ENCODE results near the gene TMPRSS11A. TPM values are rescaled to one million over a fixed set of nuclear protein-coding genes. Genes with fewer than 3 reads are reported as not detected.

The TMPRSS11A gene
- total RNA-seq, 2 donors from 2014 or later: not detected

DNA sequence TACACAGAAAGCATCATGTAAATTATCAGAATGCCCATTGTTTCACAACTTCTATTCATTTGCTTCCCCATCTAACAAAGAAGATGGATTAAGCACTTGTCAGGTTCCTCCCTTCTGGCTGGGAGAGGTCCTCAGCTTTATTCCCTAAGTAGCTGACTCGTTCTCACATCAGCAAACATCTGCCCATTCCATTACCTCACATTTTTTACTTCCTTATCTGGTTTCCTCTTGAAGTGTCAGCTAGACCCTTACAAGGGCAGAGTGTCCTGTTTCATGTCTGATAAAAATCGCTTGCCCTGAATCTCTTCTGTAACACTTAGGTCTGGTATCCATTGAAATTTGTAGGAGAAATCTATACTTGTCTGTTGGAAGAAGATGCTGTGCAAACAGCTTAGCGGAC is 34.7 kb downstream of the TMPRSS11A start:
- no peak for ATAC-seq
- Mint-ChIP-seq H3K36me3 (no peaks in the 10 kb centered on the region), H3K9me3 (peaks cover 0 to 3% of the 10 kb centered on the region in 2 donors), H3K27ac (no peak overlapping the region)
- DNase-seq (ENCODE audit: low spot score in 2 of 2): no peak

DNA sequence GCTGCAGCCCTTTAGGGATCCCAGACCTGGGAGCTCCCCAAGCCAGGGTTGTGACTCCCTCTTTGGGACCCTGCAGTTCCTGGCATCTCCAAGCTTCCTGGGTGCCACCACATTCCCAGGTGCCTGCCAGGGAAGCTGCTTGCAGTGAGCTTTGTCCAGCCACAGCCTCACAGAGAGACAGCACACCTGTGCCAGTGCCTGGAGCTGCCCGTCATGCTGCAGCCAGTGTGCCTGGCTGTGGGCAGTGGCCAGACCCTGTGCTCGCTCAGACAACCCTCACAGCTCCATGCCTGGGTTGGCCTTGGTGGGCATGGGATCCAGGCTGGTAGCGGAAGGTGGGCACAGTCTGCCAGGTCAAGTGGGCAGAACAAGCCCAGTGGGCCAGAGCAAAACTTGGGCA is 36.0 kb downstream of the TMPRSS11A start:
- Mint-ChIP-seq H3K27ac (no peak overlapping the region), H3K36me3 (no peaks in the 10 kb centered on the region), H3K9me3 (peaks cover 0 to 3% of the 10 kb centered on the region in 2 donors)
- ATAC-seq: no peak
- no peak for DNase-seq (ENCODE audit: low spot score in 2 of 2)

GRCh38 chr4:67926485-67926884 is 36.8 kb downstream of the TMPRSS11A start:
- Mint-ChIP-seq H3K36me3 (no peaks in the 10 kb centered on the region), H3K27ac (no peak overlapping the region), H3K9me3 (peaks cover 0 to 3% of the 10 kb centered on the region in 2 donors)
- ATAC-seq (no peak), DNase-seq (ENCODE audit: low spot score in 2 of 2) (no peak)

- ATAC-seq (no peak), DNase-seq (ENCODE audit: low spot score in 2 of 2) (no peak)
- H3K27ac Mint-ChIP-seq: no peak overlapping the region
- peaks cover 0 to 3% of the 10 kb centered on the region in 2 donors for H3K9me3 Mint-ChIP-seq
- no peaks in the 10 kb centered on the region for H3K36me3 Mint-ChIP-seq
Measured at GRCh38 chr4:67922697-67923096, 40.6 kb downstream of the TMPRSS11A start.

GRCh38 chr4:67918428-67918827 is 44.9 kb downstream of the TMPRSS11A start:
- no peak for ATAC-seq
- H3K27ac Mint-ChIP-seq: no peak overlapping the region
- no peaks in the 10 kb centered on the region for H3K36me3 Mint-ChIP-seq
- DNase-seq (ENCODE audit: low spot score in 2 of 2): no peak
- no peaks in the 10 kb centered on the region for H3K9me3 Mint-ChIP-seq

GRCh38 chr4:67915400-67915966 is 47.8 kb downstream of the TMPRSS11A start:
- no peak for ATAC-seq
- H3K36me3 Mint-ChIP-seq: no peaks in the 10 kb centered on the region
- no peak overlapping the region for H3K27ac Mint-ChIP-seq

DNA sequence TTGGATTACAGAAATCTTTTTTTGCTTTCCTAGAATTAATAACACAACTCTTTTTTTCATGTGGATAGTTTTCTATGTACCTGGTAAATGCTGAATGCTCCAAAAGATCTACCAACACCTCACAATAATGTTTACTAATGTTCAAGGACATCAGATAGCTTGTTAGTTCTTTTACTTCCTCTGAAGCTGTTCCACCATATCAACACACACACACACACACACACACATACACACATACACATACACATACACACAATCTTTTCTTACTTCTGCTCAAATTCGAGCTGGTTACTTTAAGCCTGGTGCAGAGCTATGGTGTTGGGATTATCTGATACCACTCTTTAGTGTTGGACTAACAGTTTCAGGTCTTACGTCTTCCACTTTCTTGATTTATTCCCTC is 51.2 kb downstream of the TMPRSS11A start:
- no peak for ATAC-seq
- no peak for DNase-seq (ENCODE audit: low spot score in 2 of 2)
- Mint-ChIP-seq H3K9me3 (no peaks in the 10 kb centered on the region), H3K36me3 (no peaks in the 10 kb centered on the region), H3K27ac (no peak overlapping the region)

More at GRCh38 chr4:67915400-67915966, 47.8 kb downstream of the TMPRSS11A start:
- no peaks in the 10 kb centered on the region for H3K9me3 Mint-ChIP-seq
- DNase-seq (ENCODE audit: low spot score in 2 of 2): no peak

- ATAC-seq (no peak), DNase-seq (ENCODE audit: low spot score in 2 of 2) (no peak)
- H3K27ac Mint-ChIP-seq: no peak overlapping the region
- H3K9me3 Mint-ChIP-seq: no peaks in the 10 kb centered on the region
- H3K36me3 Mint-ChIP-seq: no peaks in the 10 kb centered on the region
Measured at GRCh38 chr4:67911638-67912037, 51.7 kb downstream of the TMPRSS11A start.

DNA sequence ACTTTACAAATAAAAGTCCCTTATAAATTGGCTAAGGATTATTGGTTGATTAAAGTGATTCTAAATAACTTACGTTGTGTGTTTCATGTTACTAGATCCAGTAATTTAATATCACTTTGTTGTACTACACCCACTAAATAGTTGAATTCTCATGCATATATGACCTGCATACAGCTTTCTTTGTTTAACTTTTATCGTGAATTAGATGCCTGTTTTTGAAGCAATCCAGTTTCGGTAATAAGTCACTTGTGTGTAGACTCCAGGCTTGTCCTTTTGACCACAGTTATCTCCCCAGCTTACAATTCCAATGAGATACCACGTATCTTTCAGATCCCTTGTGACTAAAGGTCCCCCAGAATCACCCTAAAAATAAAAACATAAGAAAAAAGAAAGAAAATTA is 52.2 kb downstream of the TMPRSS11A start:
- ATAC-seq (no peak), DNase-seq (ENCODE audit: low spot score in 2 of 2) (no peak)
- Mint-ChIP-seq H3K27ac (no peak overlapping the region), H3K9me3 (peaks cover 0 to 1% of the 10 kb centered on the region in 2 donors), H3K36me3 (peaks cover 0 to 2% of the 10 kb centered on the region in 2 donors)

- ATAC-seq (no peak), DNase-seq (ENCODE audit: low spot score in 2 of 2) (no peak)
- H3K36me3 Mint-ChIP-seq: peaks cover 0 to 6% of the 10 kb centered on the region in 2 donors
- no peak overlapping the region for H3K27ac Mint-ChIP-seq
- H3K9me3 Mint-ChIP-seq: peaks cover 0 to 7% of the 10 kb centered on the region in 2 donors
Measured at GRCh38 chr4:67910585-67910905, 52.7 kb downstream of the TMPRSS11A start.

DNA sequence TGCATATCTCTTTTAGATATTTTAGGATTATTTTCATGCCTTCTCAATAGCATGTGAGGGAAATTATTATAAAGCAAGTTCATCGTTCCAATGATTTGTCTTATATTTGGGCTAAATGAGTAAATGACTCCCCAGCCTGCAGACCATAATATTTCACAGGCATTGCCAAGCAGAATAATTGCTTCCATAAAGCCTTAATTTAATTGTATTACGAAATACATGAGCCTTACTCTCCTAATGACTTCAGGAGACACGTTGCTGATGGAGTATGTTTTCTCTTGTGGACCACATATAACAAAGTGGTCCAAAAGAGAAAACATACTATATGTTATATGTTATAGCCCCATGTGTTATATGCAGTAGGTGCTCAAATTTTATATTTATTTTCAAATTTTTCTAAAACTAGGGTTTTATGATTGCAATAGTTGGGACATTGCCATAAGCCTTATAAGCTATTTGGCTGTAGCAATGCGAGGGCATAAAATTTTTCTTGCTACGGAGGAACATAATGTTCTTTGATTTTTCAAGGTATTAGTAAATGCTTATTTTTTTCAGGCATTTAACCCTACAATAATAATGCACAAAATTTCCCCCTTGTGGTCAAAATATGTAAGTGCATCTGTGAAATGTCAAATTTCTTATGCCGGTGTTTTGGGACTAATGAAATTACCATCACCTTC is 53.2 kb downstream of the TMPRSS11A start:
- H3K9me3 Mint-ChIP-seq: peaks cover 0 to 8% of the 10 kb centered on the region in 2 donors
- peaks cover 0 to 6% of the 10 kb centered on the region in 2 donors for H3K36me3 Mint-ChIP-seq
- DNase-seq (ENCODE audit: low spot score in 2 of 2) (no peak), ATAC-seq (no peak)
- no peak overlapping the region for H3K27ac Mint-ChIP-seq

DNA sequence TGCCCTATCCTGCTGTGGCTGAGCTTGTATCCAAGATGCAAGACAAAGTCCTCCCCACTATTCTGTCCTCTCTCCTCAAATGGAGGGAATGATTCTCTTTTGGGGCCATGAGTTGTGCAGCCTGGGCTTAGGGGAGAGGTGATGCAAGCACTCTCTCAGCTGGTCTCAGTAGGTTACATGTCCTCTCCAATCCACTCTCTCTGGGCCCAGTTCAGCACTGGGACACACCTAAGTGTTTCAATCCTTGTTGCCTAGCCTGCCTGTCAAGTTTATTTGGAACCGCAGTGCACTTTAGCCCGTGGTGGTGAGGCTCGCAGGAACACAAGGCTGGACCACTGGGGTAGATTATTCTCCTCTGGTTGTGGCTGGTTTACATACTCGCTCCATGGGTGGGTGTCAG is 55.6 kb downstream of the TMPRSS11A start:
- peaks cover 0 to 8% of the 10 kb centered on the region in 2 donors for H3K9me3 Mint-ChIP-seq
- ATAC-seq: no peak
- DNase-seq (ENCODE audit: low spot score in 2 of 2): no peak
- H3K27ac Mint-ChIP-seq: no peak overlapping the region
- H3K36me3 Mint-ChIP-seq: peaks cover 0 to 6% of the 10 kb centered on the region in 2 donors

- no peak for ATAC-seq
- H3K9me3 Mint-ChIP-seq: no peaks in the 10 kb centered on the region
- H3K36me3 Mint-ChIP-seq: no peaks in the 10 kb centered on the region
- no peak for DNase-seq (ENCODE audit: low spot score in 2 of 2)
- no peak overlapping the region for H3K27ac Mint-ChIP-seq
Measured at GRCh38 chr4:67899096-67899495, 64.2 kb downstream of the TMPRSS11A start.

DNA sequence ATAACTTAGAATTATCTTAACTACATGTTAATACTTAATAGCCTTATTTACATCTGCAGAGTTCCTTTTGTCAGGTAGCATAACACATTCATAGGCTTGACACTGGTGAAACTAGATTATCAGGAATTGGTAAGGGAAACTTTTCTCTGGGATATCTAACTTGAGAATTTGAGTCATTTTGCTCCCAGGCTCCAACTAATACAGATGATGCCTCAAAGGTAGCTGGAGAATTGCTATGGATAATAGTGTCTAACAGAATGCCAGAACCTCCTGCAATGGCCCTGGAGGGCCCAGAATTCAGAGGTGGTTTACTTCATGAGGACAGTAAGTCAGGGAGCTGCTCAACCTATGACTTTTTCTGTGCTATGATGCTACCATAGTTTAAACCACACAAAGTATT is 65.6 kb downstream of the TMPRSS11A start:
- no peak overlapping the region for H3K27ac Mint-ChIP-seq
- DNase-seq (ENCODE audit: low spot score in 2 of 2): no peak

GRCh38 chr4:67896421-67897065 is 66.8 kb downstream of the TMPRSS11A start:
- Mint-ChIP-seq H3K36me3 (no peaks in the 10 kb centered on the region), H3K9me3 (no peaks in the 10 kb centered on the region), H3K27ac (no peak overlapping the region)
- ATAC-seq: no peak
- DNase-seq (ENCODE audit: low spot score in 2 of 2): no peak

More for the DNA sequence above, 65.6 kb downstream of the TMPRSS11A start:
- ATAC-seq: no peak
- Mint-ChIP-seq H3K36me3 (no peaks in the 10 kb centered on the region), H3K9me3 (no peaks in the 10 kb centered on the region)

- ATAC-seq: no peak
- no peak overlapping the region for H3K27ac Mint-ChIP-seq
- H3K36me3 Mint-ChIP-seq: no peaks in the 10 kb centered on the region
Measured at GRCh38 chr4:67894659-67895058, 68.6 kb downstream of the TMPRSS11A start.

GRCh38 chr4:67892905-67893304 is 70.4 kb downstream of the TMPRSS11A start:
- no peak for ATAC-seq
- Mint-ChIP-seq H3K36me3 (no peaks in the 10 kb centered on the region), H3K27ac (no peak overlapping the region), H3K9me3 (no peaks in the 10 kb centered on the region)
- no peak for DNase-seq (ENCODE audit: low spot score in 2 of 2)

More at GRCh38 chr4:67894659-67895058, 68.6 kb downstream of the TMPRSS11A start:
- H3K9me3 Mint-ChIP-seq: no peaks in the 10 kb centered on the region
- no peak for DNase-seq (ENCODE audit: low spot score in 2 of 2)

DNA sequence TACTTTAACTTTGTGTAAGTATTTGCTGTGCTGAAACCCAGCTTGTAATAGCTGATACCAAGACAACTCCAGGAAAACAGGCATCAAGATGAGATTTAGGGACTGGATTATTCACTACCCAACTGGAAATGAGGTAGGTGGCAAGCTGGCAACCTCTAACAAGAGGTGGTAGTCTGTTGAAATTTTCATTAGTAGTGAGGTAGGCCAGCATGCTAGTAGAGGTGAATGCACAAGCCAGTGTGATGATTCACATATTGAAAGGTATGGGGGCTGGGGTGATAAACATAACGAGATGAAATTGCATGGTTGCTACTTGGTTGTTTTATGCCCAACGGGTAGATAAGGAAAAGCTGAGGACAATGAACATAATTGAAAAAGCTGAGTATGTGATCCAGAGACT is 71.0 kb downstream of the TMPRSS11A start:
- no peak overlapping the region for H3K27ac Mint-ChIP-seq
- H3K36me3 Mint-ChIP-seq: no peaks in the 10 kb centered on the region
- no peaks in the 10 kb centered on the region for H3K9me3 Mint-ChIP-seq
- DNase-seq (ENCODE audit: low spot score in 2 of 2): no peak
- ATAC-seq: no peak
